Muscle of back (tissue), 11 donors: Measurements from ENCODE around the gene ACOXL. TPM values are rescaled to one million over a fixed set of nuclear protein-coding genes. Genes with fewer than 3 reads are reported as not detected.
"Not testable (repeated sequence)": the region's sequence is repeated elsewhere in the genome, so short reads cannot be mapped to it uniquely, and the experiment has no call there.

Experiments
- DNase-seq, 3 donors: peaks; one replicate each; pipeline versions ENCODE4 v3.0.0 to v3.0.0-alpha.2; 2013
- polyA plus RNA-seq, 10 donors: library from polyadenylated mRNA; unstranded; fragments of 120-200 nt; gene quantifications; one replicate each; pipeline ENCODE4 v1.2.1, GENCODE V29; 2013; ENCODE audit not compliant: insufficient read length in 10 of 10

Gene ACOXL
- polyA plus RNA-seq, 10 donors = 0.09 to 0.53 (median 0.18) TPM

DNA sequence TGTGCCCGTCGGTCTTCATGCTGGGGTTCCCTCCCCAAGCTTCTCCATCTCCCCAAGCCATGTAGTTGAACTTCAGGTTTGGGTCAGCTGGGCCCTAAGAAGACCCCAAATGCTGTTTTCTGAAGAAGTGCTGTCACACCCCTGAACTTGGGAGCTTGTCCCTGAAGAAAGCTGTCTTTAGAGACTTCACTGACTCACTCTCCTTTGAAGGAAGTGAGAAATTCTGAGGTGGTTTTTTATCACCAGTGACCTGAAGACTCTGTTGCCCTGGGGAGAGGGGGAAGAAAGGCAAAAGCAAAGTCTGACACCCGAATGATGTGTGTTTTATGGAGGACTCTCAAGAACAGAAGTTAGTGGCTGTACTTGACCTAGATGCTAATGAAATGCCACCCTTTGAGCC is 304.8 kb downstream of the ACOXL start:
- DNase-seq = no peak

DNA sequence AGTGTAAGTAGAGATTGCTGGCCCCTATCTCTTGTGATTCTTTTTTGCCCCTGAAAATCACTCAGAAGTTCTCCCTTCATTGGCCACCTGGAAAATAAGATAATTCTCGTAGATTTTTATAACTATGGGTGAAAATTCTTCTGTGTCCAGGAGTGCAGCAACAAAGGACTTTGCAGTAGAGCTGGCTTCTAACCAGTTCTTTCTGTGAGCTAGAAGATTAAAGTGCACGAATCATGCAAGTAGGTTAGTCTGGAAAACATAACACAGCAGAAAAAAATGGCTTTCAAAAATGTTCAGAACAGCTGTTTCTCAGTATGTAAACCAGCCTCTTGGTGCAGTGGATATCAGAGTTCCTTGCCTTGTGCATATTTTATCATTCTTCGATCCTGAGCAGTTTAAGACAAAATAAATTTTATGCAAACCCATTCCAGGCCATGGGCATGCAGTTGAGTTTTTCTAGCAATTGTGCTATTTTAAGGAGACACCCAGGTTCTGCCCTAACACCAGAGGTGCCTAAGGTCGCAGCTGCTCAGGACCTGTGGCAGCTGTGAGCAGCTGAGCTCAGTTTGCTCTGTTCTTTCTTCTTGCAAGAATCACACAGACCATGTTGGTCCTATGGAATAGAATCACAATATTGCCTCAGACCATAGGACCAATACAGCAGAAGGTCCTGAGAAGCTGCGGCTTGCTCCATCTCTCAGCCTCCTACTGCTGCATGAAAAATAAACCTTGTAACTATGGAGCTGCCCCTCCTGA is 307.4 kb downstream of the ACOXL start:
- no peak for DNase-seq

DNA sequence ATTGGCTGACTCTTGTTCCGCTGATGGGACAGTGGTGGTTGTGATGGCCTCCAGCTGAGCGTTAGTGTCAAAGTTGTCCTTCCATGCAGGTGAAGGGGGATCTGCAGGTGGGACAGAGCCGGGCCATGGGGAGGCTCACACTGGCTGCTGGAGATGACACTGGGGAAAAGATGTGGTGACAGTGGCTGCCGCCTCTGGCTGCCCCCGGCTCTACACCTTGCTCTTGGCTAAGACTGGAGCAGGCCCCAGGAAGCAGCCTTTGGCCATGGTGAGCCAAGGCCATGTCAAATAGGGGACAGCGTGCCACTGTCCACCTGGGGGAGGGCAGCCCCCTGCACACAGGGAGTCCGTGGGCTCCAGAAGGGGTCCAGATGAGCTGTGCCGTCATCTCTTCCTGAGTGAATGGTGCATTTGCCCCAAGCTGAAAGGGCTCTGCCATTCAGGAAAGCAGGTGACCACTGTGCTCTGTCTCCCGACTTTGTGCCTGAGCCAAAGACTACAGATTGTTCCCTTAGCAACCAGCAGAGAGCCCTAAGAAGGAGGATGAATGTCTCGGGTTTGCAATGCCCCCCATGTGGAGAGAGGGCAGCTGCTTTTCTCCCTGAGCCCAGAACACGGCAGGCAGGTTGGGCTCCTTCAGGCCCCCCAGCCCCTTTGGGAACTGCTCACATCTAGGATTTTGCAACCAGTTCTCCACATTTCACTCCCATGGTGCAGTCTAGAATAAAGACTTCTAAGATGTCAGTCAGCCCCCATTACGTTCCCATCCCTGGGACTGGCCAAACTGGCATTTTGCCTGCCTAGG is 309.2 kb downstream of the ACOXL start:
- no peak for DNase-seq

DNA sequence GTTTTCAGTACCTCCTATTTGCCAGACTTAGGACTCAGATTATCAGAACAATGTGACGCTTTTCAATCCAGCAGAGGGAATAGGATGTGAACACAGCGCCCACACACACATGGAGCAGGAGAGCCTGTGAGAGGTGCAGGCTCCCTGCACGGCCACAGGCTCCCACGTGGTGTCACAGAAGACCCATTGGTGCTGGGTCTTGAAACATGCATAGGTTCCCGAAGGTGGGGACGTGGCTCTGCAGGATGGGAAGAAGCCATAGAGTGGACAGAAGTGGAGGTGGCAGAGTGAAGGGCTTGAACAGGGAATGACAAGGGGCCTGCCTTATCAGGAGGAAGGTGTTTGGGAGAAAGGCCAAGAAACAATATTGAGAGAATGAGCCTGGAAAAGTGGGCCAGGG is 309.9 kb downstream of the ACOXL start:
- no peak for DNase-seq

DNA sequence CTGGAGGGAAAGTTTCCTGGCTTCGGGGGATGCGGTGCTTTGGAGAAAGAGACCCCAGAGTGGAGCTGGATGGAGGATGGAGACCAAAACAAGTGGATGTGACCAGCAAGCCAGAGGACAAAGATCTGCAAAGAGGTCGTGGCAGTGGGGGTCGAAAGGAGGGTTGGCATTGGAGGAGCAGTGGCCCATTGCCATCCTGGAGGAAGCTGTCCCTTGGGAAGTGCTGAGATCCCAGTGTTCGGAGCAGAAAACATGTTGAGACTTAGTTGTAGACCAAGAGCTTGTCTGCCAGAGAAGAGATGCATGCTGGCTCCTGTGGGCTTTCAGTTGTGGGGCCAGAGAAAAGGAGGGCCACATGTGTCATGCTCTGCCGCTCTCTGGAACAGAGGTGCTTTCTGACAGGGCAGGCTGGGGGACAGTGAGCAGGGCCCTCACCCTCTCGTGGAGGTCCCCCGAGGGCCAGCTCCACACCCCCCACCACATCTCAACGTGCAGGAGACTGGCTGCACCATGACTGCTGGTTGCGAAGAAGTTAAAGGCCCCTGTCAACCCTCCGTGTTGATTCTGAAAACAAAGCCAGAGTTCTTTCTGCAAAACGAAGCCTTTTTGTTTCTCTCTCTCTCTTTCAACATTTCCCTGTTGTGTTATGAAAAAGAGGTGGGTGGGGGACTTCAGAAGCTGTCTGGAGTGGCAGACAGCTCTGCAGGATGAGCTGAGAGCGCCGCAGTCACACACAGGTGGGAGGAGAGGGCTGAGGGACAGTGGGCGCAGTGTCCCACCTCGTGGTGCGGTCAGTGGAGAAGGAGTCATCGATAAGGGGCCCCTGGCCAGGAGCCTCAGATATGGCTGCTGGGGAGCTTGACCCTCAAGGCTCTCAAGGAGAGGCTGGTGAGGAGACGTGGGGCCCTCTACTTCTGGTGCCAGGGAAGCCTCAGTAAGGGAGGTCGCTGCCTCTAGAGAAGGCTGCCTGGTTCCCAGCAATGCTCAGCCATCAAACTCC is 310.7 kb downstream of the ACOXL start:
- DNase-seq = no peak

DNA sequence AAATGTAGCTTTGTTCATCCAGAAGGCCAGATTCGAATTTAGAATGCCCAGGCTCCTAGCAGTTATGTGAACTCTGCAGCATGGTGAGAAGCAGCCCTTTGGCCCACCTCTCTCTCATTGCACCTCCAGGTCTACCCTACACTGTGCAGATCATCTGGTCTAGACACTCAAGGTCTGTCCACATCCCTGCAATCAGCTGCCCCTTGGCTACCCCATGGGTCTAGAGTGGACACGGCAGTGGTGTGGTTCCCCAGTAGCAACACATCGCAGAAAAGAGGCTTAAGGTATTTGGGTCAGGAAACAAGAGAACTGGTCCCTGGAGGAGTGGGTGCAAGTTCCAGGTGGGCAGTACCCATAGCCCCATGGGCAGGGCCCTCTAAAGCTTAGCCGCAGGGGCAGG is 311.7 kb downstream of the ACOXL start:
- no peak for DNase-seq

DNA sequence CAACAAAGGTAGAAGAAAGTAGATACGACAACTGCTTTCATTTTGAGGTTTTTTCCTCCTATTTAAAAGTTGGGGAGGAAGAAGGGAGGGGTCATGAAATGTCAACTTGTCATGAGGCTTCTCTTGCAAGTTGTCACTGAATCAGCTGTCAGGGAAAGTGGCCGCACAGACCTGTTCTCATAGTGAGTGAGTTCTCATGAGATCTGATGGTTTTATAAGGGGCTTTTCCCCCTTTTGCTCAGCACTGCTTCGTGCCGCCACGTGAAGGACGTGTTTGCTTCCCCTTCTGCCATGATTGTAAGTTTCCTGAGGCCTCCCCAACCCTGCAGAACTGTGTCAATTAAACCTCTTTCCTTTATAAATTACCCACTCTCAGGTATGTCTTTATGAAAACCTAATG is 312.9 kb downstream of the ACOXL start:
- DNase-seq = not testable (repeated sequence)

DNA sequence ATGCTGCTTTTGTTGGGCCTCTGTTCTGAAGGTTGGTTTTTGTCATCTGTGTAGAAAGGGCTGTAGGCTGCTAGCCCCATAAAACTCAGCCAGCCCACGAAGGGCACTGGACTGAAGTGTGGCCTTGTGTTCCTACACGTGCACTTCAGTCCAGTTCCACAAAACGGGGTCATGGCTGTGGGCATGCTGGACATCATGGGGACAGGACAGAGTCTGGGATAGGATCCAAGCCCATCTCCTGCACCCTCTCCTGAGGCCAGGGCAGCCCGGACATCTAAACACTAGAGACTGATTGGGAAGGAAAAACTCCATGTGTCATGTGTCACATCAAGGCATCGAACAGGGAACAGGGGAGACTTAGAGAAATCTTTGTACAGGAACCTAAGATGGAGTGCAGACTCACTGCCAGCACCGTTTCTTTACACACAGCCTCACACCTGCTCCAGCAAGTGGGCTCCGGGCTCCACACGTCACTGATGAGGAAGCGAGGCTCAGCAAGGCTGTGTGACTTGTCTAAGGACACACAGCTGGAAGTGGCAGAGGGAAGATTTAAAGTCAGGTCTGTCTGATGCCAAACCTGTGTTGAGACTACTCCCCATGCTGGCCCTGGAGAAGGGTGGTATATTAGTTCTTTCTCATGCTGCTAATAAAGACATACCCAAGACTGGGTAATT is 313.5 kb downstream of the ACOXL start:
- no peak for DNase-seq

DNA sequence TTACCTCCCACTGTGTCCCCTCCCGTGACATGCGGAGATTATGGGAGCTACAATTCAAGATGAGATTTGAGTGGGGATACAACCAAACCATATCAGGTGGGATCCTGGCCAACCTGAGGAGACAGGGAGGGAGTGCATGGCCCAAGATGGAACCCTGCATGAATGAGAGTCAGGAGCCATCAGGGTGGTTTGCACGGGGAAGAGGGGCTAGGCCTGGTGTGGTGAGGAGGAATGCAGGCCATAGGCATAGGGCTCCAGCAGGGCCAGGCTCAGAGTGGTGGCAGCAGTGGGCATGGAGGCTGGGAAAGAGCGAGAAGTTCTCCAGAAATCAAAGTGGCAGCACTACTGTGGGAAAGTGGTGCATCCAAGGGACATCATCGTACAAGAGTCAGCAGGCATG is 314.3 kb downstream of the ACOXL start:
- no peak for DNase-seq

DNA sequence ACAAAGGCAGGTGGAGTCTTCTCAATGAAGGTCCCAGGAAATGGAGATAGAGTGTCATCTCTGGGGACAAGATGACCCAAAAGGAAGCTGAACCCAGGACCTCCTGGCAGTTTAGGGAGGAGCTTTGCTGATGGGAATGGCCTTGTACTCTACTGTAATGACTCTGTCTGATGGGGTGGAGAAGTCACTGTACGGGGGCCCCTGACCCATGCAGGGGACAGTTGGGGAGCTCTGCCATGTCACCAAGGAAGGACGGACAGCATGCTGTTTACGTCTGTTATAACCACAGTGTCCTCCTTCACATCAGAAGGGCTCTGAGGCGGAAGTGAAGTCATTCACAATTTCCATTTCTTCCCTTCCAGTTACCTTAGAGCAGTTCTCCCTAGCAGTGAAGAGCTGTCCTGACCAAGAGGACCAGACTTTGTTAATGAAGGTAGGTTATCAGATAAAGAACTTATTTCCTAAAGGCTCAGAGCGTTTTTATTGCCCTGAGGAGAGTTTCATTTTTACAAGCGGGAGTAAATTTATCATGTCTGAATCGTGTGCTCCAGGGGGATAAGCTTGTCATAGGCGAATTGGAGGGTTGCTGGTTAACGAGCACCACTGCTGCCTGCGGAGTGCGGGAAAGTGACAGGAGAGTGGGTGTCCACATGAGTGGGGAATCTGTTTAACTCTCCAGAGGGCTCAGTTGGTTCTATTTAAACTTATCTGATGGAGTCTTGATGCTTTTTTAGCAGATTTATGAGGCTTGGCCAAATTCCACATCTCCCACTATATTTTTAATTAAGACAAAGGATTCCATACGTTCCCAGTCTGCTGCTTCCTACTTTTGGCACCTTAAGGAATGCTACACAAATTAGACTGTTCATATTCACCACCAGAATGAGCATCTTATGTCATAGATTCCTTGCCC is 316.7 kb downstream of the ACOXL start:
- no peak for DNase-seq

DNA sequence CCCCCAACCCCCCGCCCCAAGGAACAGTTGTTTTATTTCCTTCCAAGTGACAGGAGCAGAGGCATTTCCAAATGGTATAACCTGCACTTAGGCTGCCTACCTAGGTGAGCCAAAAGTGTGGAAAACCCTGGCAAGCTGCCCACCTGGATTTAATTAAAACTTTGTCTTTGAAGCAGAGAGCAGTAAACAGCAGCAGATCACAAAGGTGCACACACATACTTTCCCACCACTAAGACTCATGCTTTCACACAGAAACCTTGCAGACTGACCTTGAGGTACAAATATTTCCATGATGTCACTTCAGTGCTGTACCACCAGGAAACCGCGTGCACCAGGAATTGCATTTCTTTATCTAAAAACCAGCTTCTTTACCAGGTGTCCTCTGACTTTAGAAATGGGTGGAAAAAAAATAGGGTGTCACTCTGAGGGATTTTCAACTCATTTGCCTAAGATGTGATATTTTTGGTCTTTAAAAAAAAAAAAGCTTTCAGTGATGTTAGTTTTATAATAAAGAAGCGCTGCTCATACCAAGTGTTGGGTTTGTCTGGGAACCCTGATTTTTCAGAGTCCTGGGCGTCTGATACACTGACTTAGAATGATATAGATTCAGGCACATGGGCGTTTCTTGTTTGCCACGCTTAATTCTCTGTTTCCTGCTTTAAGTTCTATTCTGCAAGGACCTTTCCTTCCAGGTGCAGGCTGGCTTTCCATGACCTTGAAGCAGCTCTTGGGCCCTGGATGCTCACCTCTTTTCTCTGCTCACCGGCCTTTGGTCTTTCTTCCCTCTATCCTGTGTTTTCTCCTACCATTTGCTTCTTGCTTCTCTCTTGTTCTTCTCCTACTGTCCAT is 317.6 kb downstream of the ACOXL start:
- no peak for DNase-seq

DNA sequence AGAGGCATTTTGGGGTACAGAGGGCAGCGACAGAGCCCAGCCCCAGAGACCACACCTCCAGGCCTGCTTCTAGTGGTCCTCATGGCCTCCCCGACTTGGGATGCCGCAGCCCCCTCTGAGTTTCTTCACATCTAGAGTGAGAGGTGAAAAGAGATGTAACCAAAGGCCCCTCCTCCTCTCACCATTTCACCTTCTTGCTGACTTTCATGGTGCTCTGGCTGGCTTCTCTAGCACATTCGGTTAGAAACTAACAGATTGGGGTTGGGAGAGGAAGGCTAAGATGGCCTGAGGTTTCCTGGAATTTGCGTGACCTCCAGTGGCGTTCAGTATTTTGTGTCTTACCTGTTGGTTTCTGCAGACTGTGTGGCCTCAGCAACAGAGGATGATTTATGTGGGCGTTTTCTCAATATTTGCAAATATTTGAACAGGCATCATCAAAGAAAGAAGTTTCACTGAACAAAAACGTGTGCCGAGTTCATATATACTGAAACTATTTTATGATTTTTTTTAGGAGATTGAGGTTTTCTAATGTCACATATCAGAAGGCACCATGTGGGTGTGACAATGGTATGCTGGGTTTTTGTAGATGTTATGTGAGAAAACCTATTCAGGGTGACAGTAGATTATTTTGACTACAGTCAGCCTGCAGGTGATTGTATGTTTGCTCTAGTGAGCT is 318.5 kb downstream of the ACOXL start:
- DNase-seq = no peak

DNA sequence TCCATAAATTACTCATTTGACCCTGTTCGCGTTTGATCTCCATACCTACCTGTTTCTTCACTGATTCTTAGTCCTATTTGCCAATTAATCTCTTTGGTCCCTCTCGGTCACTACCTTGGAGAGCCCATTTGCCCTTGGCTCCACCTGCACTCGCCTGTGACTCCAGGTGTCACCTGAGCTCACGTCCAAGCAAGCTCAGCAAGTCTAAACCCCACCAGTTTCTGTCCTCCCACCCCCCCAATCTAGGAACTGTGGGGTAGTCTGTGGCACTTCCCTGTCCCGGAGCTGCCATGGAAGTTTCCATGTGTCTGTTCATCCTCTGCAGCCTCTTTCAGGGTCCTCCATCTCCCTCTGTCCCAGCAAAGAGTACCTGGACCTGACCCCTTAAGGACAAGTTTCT is 320.2 kb downstream of the ACOXL start:
- DNase-seq = no peak

DNA sequence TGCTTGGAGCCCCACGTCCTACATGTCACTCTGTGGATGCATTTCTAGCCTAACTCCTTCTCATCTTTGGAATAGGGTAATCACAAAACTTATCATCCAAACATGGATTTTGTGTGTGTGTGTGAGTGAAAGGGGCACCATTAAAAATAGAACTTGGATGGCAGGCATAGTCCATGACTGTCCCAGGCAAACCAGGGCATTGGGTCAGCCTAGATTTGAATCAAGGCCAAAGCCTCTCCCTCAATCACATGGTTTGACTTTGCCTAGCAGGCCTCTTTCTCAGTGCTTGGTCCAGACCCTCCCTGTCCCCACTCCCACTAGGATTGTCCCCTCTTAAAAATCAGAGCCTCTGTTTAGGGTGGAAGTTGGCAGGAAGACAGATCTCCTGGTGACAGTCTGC is 320.9 kb downstream of the ACOXL start:
- no peak for DNase-seq

DNA sequence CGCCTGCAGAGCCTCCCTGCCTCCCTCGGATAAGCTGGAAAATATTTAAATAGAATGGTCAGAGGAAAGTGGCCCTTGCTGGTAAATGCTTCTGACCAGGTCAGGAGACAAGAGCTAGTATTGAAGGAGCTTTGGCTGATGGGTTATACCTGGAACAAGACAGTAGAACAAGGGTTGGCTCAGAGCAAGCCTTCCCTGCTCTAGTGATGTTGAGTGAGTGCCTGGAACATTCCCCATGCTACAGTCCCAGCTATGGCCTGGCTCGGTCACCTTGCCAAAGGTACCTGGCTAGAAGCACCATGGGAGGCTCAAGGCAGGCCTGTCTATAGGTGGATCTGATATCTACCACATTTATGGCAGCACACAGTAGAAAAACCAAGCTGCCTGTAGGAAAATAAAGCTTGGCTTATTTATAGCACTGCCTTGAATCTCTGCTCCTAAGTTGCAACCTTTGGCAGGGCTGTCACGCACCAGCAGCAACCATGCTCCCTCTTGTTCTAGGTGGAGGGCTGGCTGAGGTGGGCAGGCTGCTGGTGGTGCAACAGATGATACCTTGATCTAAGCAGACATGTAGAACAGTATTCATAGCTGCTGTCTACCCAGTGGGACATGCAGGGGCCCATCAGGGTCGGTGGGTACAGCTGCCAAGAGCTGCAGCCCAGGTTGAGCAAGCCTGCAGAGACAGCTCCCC is 321.6 kb downstream of the ACOXL start:
- DNase-seq = no peak

DNA sequence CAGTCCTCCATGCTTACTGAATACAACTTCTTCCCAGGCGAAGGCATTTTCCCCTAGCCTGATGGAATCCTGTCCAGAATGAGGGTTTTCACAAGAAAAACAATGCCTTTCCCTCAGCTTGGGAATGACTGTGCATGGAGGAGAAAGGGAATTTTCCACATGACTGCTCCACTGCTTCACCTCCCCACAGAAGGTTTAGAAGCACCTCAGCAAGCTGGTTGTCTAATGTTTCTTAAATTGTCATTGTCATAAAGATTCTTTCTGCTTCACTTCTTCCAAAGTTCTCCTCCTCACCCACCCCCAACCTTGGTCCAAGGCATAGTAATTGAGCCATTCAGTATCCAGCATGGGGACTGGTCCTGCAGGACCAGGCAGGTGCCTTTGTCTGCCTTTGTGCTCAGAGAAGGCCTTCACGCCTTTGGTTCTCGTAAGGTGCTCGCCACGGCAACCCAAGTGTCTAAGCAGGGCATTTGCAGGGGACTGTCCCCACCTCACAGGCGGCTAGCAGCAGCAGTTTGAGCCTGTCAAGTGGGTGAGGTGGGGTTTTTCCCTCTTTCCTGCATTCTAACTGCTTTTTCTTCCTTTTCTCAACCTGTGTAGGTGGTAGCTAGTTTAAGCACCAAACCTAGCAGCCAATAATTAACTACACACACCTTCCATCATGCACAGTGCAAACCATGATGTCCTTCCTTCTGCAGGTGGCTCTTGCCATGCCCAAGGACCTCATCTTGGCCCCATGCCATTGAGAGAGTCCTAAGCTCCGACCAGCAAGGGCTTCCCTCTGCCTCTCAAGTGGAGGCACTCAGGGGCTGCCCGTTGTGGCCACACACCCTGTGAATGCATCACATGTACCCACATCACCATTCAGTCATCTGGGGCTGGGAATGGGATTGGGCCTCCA is 322.7 kb downstream of the ACOXL start:
- DNase-seq = no peak

DNA sequence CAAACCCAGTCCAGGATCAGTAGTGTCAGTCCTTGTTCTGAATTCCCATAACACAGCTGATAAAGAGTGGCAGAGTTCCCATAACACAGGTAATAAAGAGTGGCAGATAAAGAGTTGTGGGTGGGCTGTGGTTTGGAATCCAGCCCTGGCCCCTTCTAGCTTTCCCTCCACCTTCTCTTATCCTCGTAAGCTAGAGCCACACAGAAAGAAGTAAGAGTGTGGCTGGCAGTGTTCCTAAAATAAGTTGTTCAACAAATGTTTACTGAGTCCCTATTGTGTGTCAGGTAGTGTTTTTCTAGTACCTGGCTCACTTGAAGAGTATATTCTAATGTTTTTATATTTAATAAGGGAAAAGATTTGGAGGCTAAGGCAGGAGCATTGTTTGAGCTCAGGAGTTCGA is 323.4 kb downstream of the ACOXL start:
- DNase-seq = no peak
